ENCODE results near the gene TAOK3.

TAOK3 gene

GRCh38 chr12:118127867-118128266 lies 244.8 kb downstream of the TAOK3 start:
- CTCF ChIA-PET = interaction anchor here (1.2 to 1.7 kb wide), 5 partner anchors 8 to 251 kb away, joined by 3 to 6 read pairs (median 4); partner anchors contain the start of gene SUDS3
- POLR2A ChIA-PET = no interaction called here
- DNase-seq (ENCODE audit: extremely low spot score) = no peak
- TF ChIP-seq CTCF (IDR thresholded peaks at IDR 0.05; ENCODE audit: control extremely low read depth, extremely low read depth, low read depth, missing control alignments) = no peak

- DNase-seq (ENCODE audit: extremely low spot score) = no peak
- CTCF ChIA-PET = interaction anchor here (8.4 kb wide), 1 partner anchor 251 kb away, joined by 118 read pairs; the partner anchor contains the start of gene SUDS3
- TF ChIP-seq CTCF (IDR thresholded peaks at IDR 0.05; ENCODE audit: control extremely low read depth, extremely low read depth, low read depth, missing control alignments) = no peak
- POLR2A ChIA-PET = no interaction called here
These were observed 246.5 kb downstream of the TAOK3 start for GRCh38 chr12:118126119-118126757.

- TF ChIP-seq CTCF (IDR thresholded peaks at IDR 0.05; ENCODE audit: control extremely low read depth, extremely low read depth, low read depth, missing control alignments) = no peak
- POLR2A ChIA-PET = no interaction called here
- no peak for DNase-seq (ENCODE audit: extremely low spot score)
- CTCF ChIA-PET = interaction anchor here (8.4 kb wide), 1 partner anchor 251 kb away, joined by 118 read pairs; the partner anchor contains the start of gene SUDS3
These were observed 247.0 kb downstream of the TAOK3 start for GRCh38 chr12:118125743-118126118.

GRCh38 chr12:118124333-118124874 lies 248.3 kb downstream of the TAOK3 start:
- no peak for DNase-seq (ENCODE audit: extremely low spot score)
- no peak for TF ChIP-seq CTCF (IDR thresholded peaks at IDR 0.05; ENCODE audit: control extremely low read depth, extremely low read depth, low read depth, missing control alignments)
- ChIA-PET CTCF (interaction anchor here (1.1 to 8.4 kb wide), 3 partner anchors 12 to 252 kb away, joined by 3 to 118 read pairs (median 3); partner anchors contain the start of genes PEBP1 and SUDS3), POLR2A (no interaction called here)

GRCh38 chr12:118122264-118122663 lies 250.4 kb downstream of the TAOK3 start:
- POLR2A ChIA-PET = no interaction called here
- no peak for DNase-seq (ENCODE audit: extremely low spot score)
- no peak for TF ChIP-seq CTCF (IDR thresholded peaks at IDR 0.05; ENCODE audit: control extremely low read depth, extremely low read depth, low read depth, missing control alignments)
- CTCF ChIA-PET = interaction anchor here (1.3 to 8.4 kb wide), 7 partner anchors 9 to 255 kb away, joined by 3 to 118 read pairs (median 5); partner anchors contain the start of gene SUDS3

- ChIA-PET CTCF (interaction anchor here (0.7 to 8.4 kb wide), 37 partner anchors 8 to 916 kb away, joined by 3 to 118 read pairs (median 4); partner anchors contain the start of genes PEBP1 and SUDS3), POLR2A (no interaction called here)
- TF ChIP-seq CTCF (IDR thresholded peaks at IDR 0.05; ENCODE audit: control extremely low read depth, extremely low read depth, low read depth, missing control alignments) = peak; percentile 56
- peak; percentile 86 for DNase-seq (ENCODE audit: extremely low spot score)
These were observed 251.9 kb downstream of the TAOK3 start for GRCh38 chr12:118120579-118121363.

All from GM10248 (cell line).